GM18517 (cell line): ENCODE measurements around the gene PRDM4.
A peak's percentile ranks its signal among the peaks of the same experiment; 100 is the strongest.

Experiments
- ATAC-seq: cut with Tn5 transposase; IDR thresholded peaks from one replicate; pipeline ENCODE4 v1.9.1; 2021; ENCODE audit warnings: mild to moderate bottlenecking, moderate library complexity; ENCODE audit not compliant: unreplicated experiment

Gene PRDM4

GRCh38 chr12:107760809-107761501 lies at the start of gene PRDM4:
TSS of gene PRDM4 (minus strand) at chr12:107761137. CDS start at chr12:107760515, 622 bp downstream.
- peak; percentile 93 for ATAC-seq

GRCh38 chr12:107807471-107808150 lies 46.7 kb upstream of the PRDM4 start:
- no peak for ATAC-seq

GRCh38 chr12:107805488-107806180 lies 44.7 kb upstream of the PRDM4 start:
- no peak for ATAC-seq

GRCh38 chr12:107803092-107803491 lies 42.2 kb upstream of the PRDM4 start:
- no peak for ATAC-seq

GRCh38 chr12:107801150-107801549 lies 40.2 kb upstream of the PRDM4 start:
- no peak for ATAC-seq

GRCh38 chr12:107798580-107798979 lies 37.6 kb upstream of the PRDM4 start:
- ATAC-seq = no peak

GRCh38 chr12:107794451-107794850 lies 33.5 kb upstream of the PRDM4 start:
- ATAC-seq = no peak

- ATAC-seq = no peak
These were observed 30.6 kb upstream of the PRDM4 start for GRCh38 chr12:107791465-107792089.

GRCh38 chr12:107788690-107789458 lies 27.9 kb upstream of the PRDM4 start:
- no peak for ATAC-seq

GRCh38 chr12:107788281-107788680 lies 27.3 kb upstream of the PRDM4 start:
- ATAC-seq = no peak

- peak; percentile 64 for ATAC-seq
These were observed 22.8 kb upstream of the PRDM4 start for GRCh38 chr12:107783406-107784376.

GRCh38 chr12:107782067-107782466 lies 21.1 kb upstream of the PRDM4 start:
- ATAC-seq = no peak

GRCh38 chr12:107780298-107780697 lies 19.4 kb upstream of the PRDM4 start:
- ATAC-seq = no peak

- peak; percentile 64 for ATAC-seq
These were observed 18.3 kb upstream of the PRDM4 start for GRCh38 chr12:107779077-107779831.

- no peak for ATAC-seq
These were observed 17.6 kb upstream of the PRDM4 start for GRCh38 chr12:107778383-107779025.

GRCh38 chr12:107776171-107776570 lies 15.2 kb upstream of the PRDM4 start:
- ATAC-seq = no peak

- no peak for ATAC-seq
These were observed 14.3 kb upstream of the PRDM4 start for GRCh38 chr12:107775093-107775721.
